CD14-positive monocyte (primary cell): Measurements from ENCODE around the gene LRRC8E. TPM values are rescaled to one million over a fixed set of nuclear protein-coding genes. Genes with fewer than 3 reads are reported as not detected.

ENCODE experiments used
- DNase-seq, 3 donors: peaks; one replicate each; pipeline ENCODE4 v3.0.0-alpha.2; 2011 to 2022
- H2AFZ ChIP-seq: 2 replicates; pipeline ENCODE4 v1.6.0; 2012; ENCODE audit warnings: mild to moderate bottlenecking, low read depth, low read length, inconsistent platforms; ENCODE audit not compliant: insufficient read depth, poor library complexity, severe bottlenecking
- H3K27ac ChIP-seq, 2 donors: 1 replicate in 1 of 2; 2 replicates in 1 of 2; pipeline ENCODE4 v1.5.1; 2012 to 2013; ENCODE audit warnings: low read length in 2 of 2, control low read depth in 1 of 2, inconsistent platforms in 1 of 2, low read depth in 1 of 2, mild to moderate bottlenecking in 1 of 2
- H3K27me3 ChIP-seq, 2 donors: one replicate each; pipeline versions ENCODE4 v1.6.0 to v1.6.1; 2011 to 2013; ENCODE audit warnings: low read length in 2 of 2; ENCODE audit not compliant: control insufficient read depth in 2 of 2, insufficient read depth in 2 of 2
- H3K36me3 ChIP-seq, 2 donors: replicated peaks in 1 of 2; 1 replicate in 1 of 2; 2 replicates in 1 of 2; pipeline versions ENCODE4 v1.5.1 to v1.6.1; 2012 to 2013; ENCODE audit warnings: low read length in 2 of 2, control low read depth in 1 of 2, inconsistent platforms in 1 of 2, mild to moderate bottlenecking in 1 of 2; ENCODE audit not compliant: insufficient read depth in 2 of 2, control insufficient read depth in 1 of 2
- H3K4me1 ChIP-seq, 2 donors: 1 replicate in 1 of 2; 2 replicates in 1 of 2; pipeline versions ENCODE4 v1.5.1 to v1.6.1; 2012 to 2013; ENCODE audit warnings: low read length in 2 of 2, control low read depth in 1 of 2, inconsistent platforms in 1 of 2, mild to moderate bottlenecking in 1 of 2, moderate library complexity in 1 of 2; ENCODE audit not compliant: insufficient read depth in 2 of 2, control insufficient read depth in 1 of 2
- H3K4me2 ChIP-seq: replicated peaks from 2 replicates; pipeline ENCODE3; 2012; ENCODE audit warnings: low read length, moderate library complexity, mild to moderate bottlenecking; ENCODE audit not compliant: poor library complexity, severe bottlenecking; ENCODE audit errors: extremely low read depth
- H3K4me3 ChIP-seq, 3 experiments: fragments of 200-600 bp in 1 of 3; sonication (generic) in 1 of 3; replicated peaks in 1 of 3; 1 replicate in 2 of 3; 2 replicates in 1 of 3; pipeline ENCODE4 v1.5.1; 2011 to 2013; ENCODE audit warnings: low read length in 3 of 3, mild to moderate bottlenecking in 3 of 3, control low read depth in 2 of 3, low read depth in 2 of 3, inconsistent platforms in 1 of 3, moderate library complexity in 1 of 3
- H3K79me2 ChIP-seq: 2 replicates; pipeline ENCODE4 v1.6.0; 2012; ENCODE audit warnings: mild to moderate bottlenecking, control low read depth, inconsistent platforms, low read length, moderate library complexity; ENCODE audit not compliant: insufficient read depth
- H3K9ac ChIP-seq: 2 replicates; pipeline ENCODE4 v1.6.0; 2017; ENCODE audit warnings: low read length, mild to moderate bottlenecking; ENCODE audit not compliant: insufficient read depth, poor library complexity, severe bottlenecking
- H3K9me3 ChIP-seq, 2 donors: replicated peaks in 1 of 2; 1 replicate in 1 of 2; 2 replicates in 1 of 2; pipeline versions ENCODE4 v1.5.1 to v1.6.1; 2012 to 2013; ENCODE audit warnings: low read length in 2 of 2, control low read depth in 1 of 2; ENCODE audit not compliant: control insufficient read depth in 1 of 2, insufficient read depth in 1 of 2
- H4K20me1 ChIP-seq: 2 replicates; pipeline ENCODE4 v1.6.0; 2012; ENCODE audit warnings: mild to moderate bottlenecking, low read length, control low read depth, moderate library complexity; ENCODE audit not compliant: insufficient read depth
- H3K27ac Mint-ChIP-seq, 7 donors: one replicate each; pipeline ENCODE4 v1.8.0; 2020; ENCODE audit warnings: mild to moderate bottlenecking in 7 of 7, mixed read lengths in 7 of 7, moderate library complexity in 6 of 7, inconsistent platforms in 2 of 7
- H3K27me3 Mint-ChIP-seq, 3 donors: one replicate each; pipeline ENCODE4 v1.8.0; 2021 to 2022; ENCODE audit warnings: low read depth in 3 of 3, mild to moderate bottlenecking in 3 of 3, mixed read lengths in 3 of 3, moderate library complexity in 3 of 3, inconsistent platforms in 1 of 3
- H3K36me3 Mint-ChIP-seq, 2 donors: one replicate each; pipeline ENCODE4 v1.8.0; 2020; ENCODE audit warnings: mixed read lengths in 2 of 2, inconsistent platforms in 1 of 2, mild to moderate bottlenecking in 1 of 2
- H3K4me1 Mint-ChIP-seq: one replicate; pipeline ENCODE4 v1.8.0; 2020; ENCODE audit warnings: mild to moderate bottlenecking, mixed read lengths
- H3K4me3 Mint-ChIP-seq, 2 donors: one replicate each; pipeline ENCODE4 v1.8.0; 2020; ENCODE audit warnings: mild to moderate bottlenecking in 2 of 2, mixed read lengths in 2 of 2, moderate library complexity in 1 of 2
- H3K9me3 Mint-ChIP-seq, 7 donors: one replicate each; pipeline ENCODE4 v1.8.0; 2020 to 2022; ENCODE audit warnings: mixed read lengths in 7 of 7, mild to moderate bottlenecking in 6 of 7, moderate library complexity in 6 of 7, inconsistent platforms in 2 of 7
- CTCF ChIP-seq: fragments of 200-600 bp; IDR thresholded peaks from one replicate; pipeline ENCODE4 v1.8.0; 2022; ENCODE audit warnings: antibody characterized with exemption, mild to moderate bottlenecking
- WGBS: methylation state at CpG from one replicate; pipeline ENCODE4 v1.1.5; 2013; ENCODE audit warnings: missing lambda C conversion rate; ENCODE audit not compliant: insufficient coverage; 5-methylcytosine and 5-hydroxymethylcytosine counted together
- intact Hi-C, 2 donors: fragments of 100-400 bp; cut with micrococcal nuclease; formaldehyde crosslinking; loops; one replicate each; pipeline versions ENCODE4 v1.15.0 to v1.15.1; 2023
- polyA plus RNA-seq, 3 donors: library from polyadenylated mRNA; depleted of rRNA in 1 of 3; unstranded in 2 of 3; stranded (reverse) in 1 of 3; fragments of 300-500 nt in 2 of 3; fragments of >200 nt in 1 of 3; fragmentation: Illumina TruSeq in 2 of 3; gene quantifications; 1 replicate in 2 of 3; 2 replicates in 1 of 3; pipeline ENCODE4 v1.2.3, GENCODE V29; 2012 to 2021

LRRC8E gene
- polyA plus RNA-seq, 3 donors, result not detected

- intact Hi-C loops, result no loop called here
- no peak overlapping the region for H3K27ac ChIP-seq
- no peak overlapping the region for H3K4me2 ChIP-seq
- H3K9ac ChIP-seq, result no peak overlapping the region
- no peaks in the 10 kb centered on the region for H4K20me1 ChIP-seq
- no peaks in the 10 kb centered on the region for H3K36me3 ChIP-seq
- Mint-ChIP-seq H3K9me3 (peaks cover 2 to 11% (median 6%) of the 10 kb centered on the region in 7 donors), H3K4me1 (peaks cover 4% of the 10 kb centered on the region), H3K27ac (no peak overlapping the region), H3K4me3 (no peak overlapping the region), H3K36me3 (no peaks in the 10 kb centered on the region), H3K27me3 (peaks cover 17 to 30% (median 26%) of the 10 kb centered on the region in 3 donors)
- no peak for TF ChIP-seq CTCF
- no peak for DNase-seq
- H3K79me2 ChIP-seq, result no peaks in the 10 kb centered on the region
- H3K4me3 ChIP-seq, result no peak overlapping the region
- H2AFZ ChIP-seq, result no peak overlapping the region
- peaks cover 0 to 1% of the 10 kb centered on the region in 2 donors for H3K4me1 ChIP-seq
- 100% methylated on average over 2 of the region's 4 CpGs for WGBS
- H3K9me3 ChIP-seq, result peaks cover 0 to 3% of the 10 kb centered on the region in 2 donors
- H3K27me3 ChIP-seq, result peaks cover 1 to 10% of the 10 kb centered on the region in 2 donors
Measured at GRCh38 chr19:7883105-7883504, 5.2 kb upstream of the LRRC8E start.

- DNase-seq, result no peak
- Histone ChIP-seq H3K79me2 (no peaks in the 10 kb centered on the region), H3K4me1 (peaks cover 2 to 7% of the 10 kb centered on the region in 2 donors), H3K27ac (no peak overlapping the region), H3K9ac (no peak overlapping the region), H3K4me2 (no peak overlapping the region), H3K27me3 (peaks cover 8 to 19% of the 10 kb centered on the region in 2 donors), H4K20me1 (no peaks in the 10 kb centered on the region), H3K36me3 (no peaks in the 10 kb centered on the region), H3K9me3 (peaks cover 0 to 3% of the 10 kb centered on the region in 2 donors), H2AFZ (no peak overlapping the region), H3K4me3 (no peak overlapping the region)
- Mint-ChIP-seq H3K9me3 (peaks cover 2 to 14% (median 6%) of the 10 kb centered on the region in 7 donors), H3K4me3 (peak overlapping the region in 1 of 2 donors; percentile 41), H3K36me3 (peaks cover 0 to 3% of the 10 kb centered on the region in 2 donors), H3K27ac (no peak overlapping the region), H3K27me3 (peaks cover 22 to 36% (median 35%) of the 10 kb centered on the region in 3 donors), H3K4me1 (peaks cover 7% of the 10 kb centered on the region)
- no CpG with 5 or more reads among the region's 2 CpGs for WGBS
- TF ChIP-seq CTCF, result no peak
- intact Hi-C loops, result no loop called here
Measured at GRCh38 chr19:7883796-7884570, 4.3 kb upstream of the LRRC8E start.
